ENCODE measurements around the gene KCND2.

- TF ChIP-seq SUZ12 (IDR thresholded peaks at IDR 0.05; ENCODE audit: low read length) (no peak), BRCA1 (IDR thresholded peaks at IDR 0.05; ENCODE audit: low read depth, low read length) (no peak), EZH2 (IDR thresholded peaks at IDR 0.05; ENCODE audit: low read depth, low read length, severe bottlenecking) (no peak), SRF (IDR thresholded peaks at IDR 0.05; ENCODE audit: low read depth, low read length) (no peak), CTCF (IDR thresholded peaks at IDR 0.05; ENCODE audit: control extremely low read depth in 1 of 3, insufficient read depth in 1 of 3, low read depth in 1 of 3, low read length in 3 of 3) (no peak), TAF1 (IDR thresholded peaks at IDR 0.05; ENCODE audit: low read depth, low read length) (no peak), E2F6 (IDR thresholded peaks at IDR 0.05) (no peak), POLR2AphosphoS5 (IDR thresholded peaks at IDR 0.05; ENCODE audit: low read depth, low read length) (no peak), JUN (IDR thresholded peaks at IDR 0.05; ENCODE audit: low read depth, low read length) (no peak)
Observed at GRCh38 chr7:120431016-120431415, 158.0 kb downstream of the KCND2 start.
